ENCODE data around the gene TRMT112. TPM values are rescaled to one million over a fixed set of nuclear protein-coding genes. Genes with fewer than 3 reads are reported as not detected.

TRMT112 gene
- total RNA-seq, 2 experiments from 2014 or later, result 205 to 322 TPM

- Histone ChIP-seq H3K4me3 (ENCODE audit: low read depth, low read length, poor library complexity, severe bottlenecking) (no peak overlapping the region), H2AFZ (ENCODE audit: low read length) (no peak overlapping the region), H4K20me1 (ENCODE audit: insufficient read depth, low read length) (no peaks in the 10 kb centered on the region), H3K79me2 (ENCODE audit: insufficient read depth, low read depth, low read length) (peaks cover 11% of the 10 kb centered on the region; the same call in 1 of the 2 replicates), H3K36me3 (ENCODE audit: insufficient read depth, low read length) (peaks cover 13% of the 10 kb centered on the region; the same call in 1 of the 2 replicates), H3K9me2 (ENCODE audit: insufficient read depth, low read length) (no peaks in the 10 kb centered on the region), H3K4me2 (ENCODE audit: low read length) (no peak overlapping the region), H3K9me3 (ENCODE audit: low read length) (no peaks in the 10 kb centered on the region), H3K27ac (ENCODE audit: low read depth, low read length, poor library complexity, severe bottlenecking) (no peak overlapping the region), H3K4me1 (ENCODE audit: insufficient read depth, low read length, poor library complexity, severe bottlenecking) (peaks cover 9% of the 10 kb centered on the region)
- intact Hi-C loops (cut with micrococcal nuclease; ENCODE audit: unreplicated experiment), result no loop called here
- TF ChIP-seq CTCF (conservative IDR thresholded peaks at IDR 0.05; ENCODE audit: low read length), result no peak
- no peak for TF ChIP-seq EZH2phosphoT487 (IDR thresholded peaks at IDR 0.05; ENCODE audit: borderline replicate concordance, low read depth, low read length)
- ChIA-PET CTCF (ENCODE audit: unreplicated experiment) (no interaction called here), POLR2A (interaction anchor here (0.7 kb wide), 1 partner anchor 29 kb away, joined by 10 read pairs; no protein-coding TSS in a partner anchor)
- BruUV-seq (replicated peaks), result no TSS peak
- no peak for DNase-seq (ENCODE audit: low spot score)
These were observed 42.1 kb downstream of the TRMT112 start for GRCh38 chr11:64275031-64275800.

DNA sequence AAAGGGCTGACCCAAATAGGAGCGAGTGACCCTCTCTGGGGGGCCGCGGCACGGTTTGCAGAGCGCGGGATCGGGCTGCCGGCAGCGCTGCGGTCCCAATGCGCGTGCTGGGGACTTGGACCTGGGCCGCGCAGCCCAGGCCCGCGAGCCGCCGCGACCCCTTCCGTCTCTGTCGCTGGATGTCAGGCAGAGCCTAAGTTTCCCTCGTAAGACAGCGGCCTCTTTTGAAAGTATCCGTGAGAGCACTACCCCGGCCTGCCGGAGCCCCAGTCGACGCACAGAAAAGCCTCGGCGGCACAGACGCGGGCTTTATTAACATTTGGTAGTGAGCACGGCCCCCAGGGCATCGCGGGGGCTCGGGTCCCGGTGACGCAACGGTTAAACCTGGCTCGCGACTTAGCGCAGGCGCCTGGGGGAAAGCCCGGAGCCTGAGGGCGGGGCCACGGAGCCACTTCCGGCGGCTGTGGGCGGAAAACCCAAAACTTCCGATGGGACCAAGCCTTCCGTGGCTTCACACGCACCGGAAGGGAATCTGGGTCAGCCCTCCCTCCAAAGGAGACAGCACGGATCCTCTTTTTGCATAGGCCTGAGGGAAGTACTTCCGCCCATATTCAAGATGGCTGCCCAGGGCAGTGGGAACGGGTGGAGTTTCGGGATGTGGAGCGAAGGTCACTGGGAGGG lies 47.7 kb downstream of the TRMT112 start:
- H4K20me1 ChIP-seq (ENCODE audit: insufficient read depth, low read length), result no peaks in the 10 kb centered on the region
- intact Hi-C loops (cut with micrococcal nuclease; ENCODE audit: unreplicated experiment), result loop anchor here (1.0 to 2.0 kb wide), 5 partner anchors 18 to 71 kb away; partner anchors contain the start of genes CCDC88B, NUDT22, PLCB3 and PPP1R14B
- H3K4me1 ChIP-seq (ENCODE audit: insufficient read depth, low read length, poor library complexity, severe bottlenecking), result peaks cover 27% of the 10 kb centered on the region
- peak; percentile 100 for DNase-seq (ENCODE audit: low spot score)
- no peaks in the 10 kb centered on the region for H3K36me3 ChIP-seq (ENCODE audit: insufficient read depth, low read length)
- H3K9me3 ChIP-seq (ENCODE audit: low read length), result no peaks in the 10 kb centered on the region
- H3K79me2 ChIP-seq (ENCODE audit: insufficient read depth, low read depth, low read length), result peaks cover 11% of the 10 kb centered on the region; the same call in 1 of the 2 replicates
- H3K9me2 ChIP-seq (ENCODE audit: insufficient read depth, low read length), result no peaks in the 10 kb centered on the region
- peak overlapping the region; percentile 86 for H3K4me3 ChIP-seq (ENCODE audit: low read depth, low read length, poor library complexity, severe bottlenecking)
- TF ChIP-seq CTCF (conservative IDR thresholded peaks at IDR 0.05; ENCODE audit: low read length), result peak; percentile 37
- no peak for TF ChIP-seq EZH2phosphoT487 (IDR thresholded peaks at IDR 0.05; ENCODE audit: borderline replicate concordance, low read depth, low read length)
- TSS peak; percentile 80 for BruUV-seq (replicated peaks)
- CTCF ChIA-PET (ENCODE audit: unreplicated experiment), result no interaction called here
- peak overlapping the region; percentile 91 for H3K27ac ChIP-seq (ENCODE audit: low read depth, low read length, poor library complexity, severe bottlenecking)
- H2AFZ ChIP-seq (ENCODE audit: low read length), result peak overlapping the region; percentile 63
- POLR2A ChIA-PET, result interaction anchor here (0.9 to 1.5 kb wide), 5 partner anchors 13 to 64 kb away, joined by 3 to 5 read pairs (median 4); partner anchors contain the start of gene TRMT112
- H3K4me2 ChIP-seq (ENCODE audit: low read length), result peak overlapping the region; percentile 75

Measured in OCI-LY7 (cell line).